ENCODE measurements around the gene KCTD16. TPM values are rescaled to one million over a fixed set of nuclear protein-coding genes. Genes with fewer than 3 reads are reported as not detected.

Gene KCTD16
- total RNA-seq, 1 donor from 2014 or later, result not detected

DNA sequence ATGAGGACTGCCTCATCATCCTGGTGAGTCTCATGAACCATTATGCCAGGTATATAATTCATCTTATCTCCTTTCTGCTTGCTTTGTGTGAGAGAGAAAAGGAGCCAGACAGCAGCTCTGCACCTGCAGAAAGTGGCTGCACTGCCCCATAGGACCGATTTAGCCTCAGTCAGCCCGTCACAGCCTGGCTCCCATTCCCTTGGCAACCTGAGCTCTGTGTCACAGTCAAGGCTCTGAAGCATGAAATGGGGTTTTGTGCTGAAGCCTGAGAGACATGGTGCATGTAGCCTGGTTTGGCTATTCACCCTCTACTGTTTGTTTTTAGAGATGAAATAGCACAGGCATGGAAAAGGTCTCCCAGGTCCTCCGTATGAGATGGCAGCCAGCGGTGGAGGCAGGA lies 198.3 kb downstream of the KCTD16 start:
- DNase-seq, result no peak
- Mint-ChIP-seq H3K4me1 (no peaks in the 10 kb centered on the region), H3K9me3 (no peaks in the 10 kb centered on the region), H3K36me3 (ENCODE audit: low read depth) (no peaks in the 10 kb centered on the region), H3K4me3 (no peak overlapping the region), H3K27ac (no peak overlapping the region), H3K27me3 (no peaks in the 10 kb centered on the region)
- intact Hi-C loops (cut with micrococcal nuclease), result no loop called here

DNA sequence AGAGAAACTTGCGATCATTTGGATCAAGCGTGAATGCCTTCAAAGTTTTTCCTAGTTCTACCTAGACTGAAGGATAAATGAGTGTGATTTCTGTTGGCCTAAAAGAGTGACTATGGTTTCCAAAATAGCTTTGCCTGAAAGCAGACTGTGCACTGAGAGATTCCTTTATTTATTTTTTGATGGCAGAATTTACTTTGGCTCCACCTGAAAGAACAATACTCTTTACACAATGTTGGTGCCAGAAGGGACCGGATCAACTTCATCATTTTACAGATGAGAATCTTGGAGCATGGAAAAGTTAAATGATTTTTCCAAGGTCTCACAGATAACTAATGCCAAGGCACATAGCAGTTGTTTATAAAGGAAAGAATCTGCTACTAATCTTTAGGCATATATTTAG lies 199.6 kb downstream of the KCTD16 start:
- H3K9me3 Mint-ChIP-seq, result no peaks in the 10 kb centered on the region
- H3K36me3 Mint-ChIP-seq (ENCODE audit: low read depth), result no peaks in the 10 kb centered on the region
- no peak overlapping the region for H3K4me3 Mint-ChIP-seq
- intact Hi-C loops (cut with micrococcal nuclease), result no loop called here
- no peak overlapping the region for H3K27ac Mint-ChIP-seq
- H3K27me3 Mint-ChIP-seq, result no peaks in the 10 kb centered on the region
- H3K4me1 Mint-ChIP-seq, result no peaks in the 10 kb centered on the region
- no peak for DNase-seq

DNA sequence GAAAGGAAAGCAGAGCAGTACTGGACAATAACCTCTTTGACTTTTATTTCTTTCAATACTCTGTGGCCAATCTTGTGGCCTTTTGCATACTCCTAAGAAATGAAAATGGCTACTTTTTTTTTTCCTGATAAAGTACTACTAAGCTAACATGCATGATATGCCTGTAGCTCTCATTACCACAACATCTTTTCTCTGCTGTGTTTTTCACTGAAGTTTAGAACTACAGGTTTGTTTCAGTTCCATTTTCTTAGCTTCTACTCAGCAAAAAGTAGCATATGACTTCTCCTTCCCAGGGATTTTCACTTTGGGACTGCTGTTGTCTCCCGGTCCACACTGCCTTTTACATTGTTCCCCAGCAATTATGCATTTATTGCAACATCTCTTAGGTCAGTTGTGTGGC lies 204.0 kb downstream of the KCTD16 start:
- no peak overlapping the region for H3K27ac Mint-ChIP-seq
- H3K4me1 Mint-ChIP-seq, result no peaks in the 10 kb centered on the region
- H3K9me3 Mint-ChIP-seq, result no peaks in the 10 kb centered on the region
- no peak for DNase-seq
- H3K4me3 Mint-ChIP-seq, result no peak overlapping the region
- intact Hi-C loops (cut with micrococcal nuclease), result no loop called here
- H3K27me3 Mint-ChIP-seq, result no peaks in the 10 kb centered on the region
- no peaks in the 10 kb centered on the region for H3K36me3 Mint-ChIP-seq (ENCODE audit: low read depth)

DNA sequence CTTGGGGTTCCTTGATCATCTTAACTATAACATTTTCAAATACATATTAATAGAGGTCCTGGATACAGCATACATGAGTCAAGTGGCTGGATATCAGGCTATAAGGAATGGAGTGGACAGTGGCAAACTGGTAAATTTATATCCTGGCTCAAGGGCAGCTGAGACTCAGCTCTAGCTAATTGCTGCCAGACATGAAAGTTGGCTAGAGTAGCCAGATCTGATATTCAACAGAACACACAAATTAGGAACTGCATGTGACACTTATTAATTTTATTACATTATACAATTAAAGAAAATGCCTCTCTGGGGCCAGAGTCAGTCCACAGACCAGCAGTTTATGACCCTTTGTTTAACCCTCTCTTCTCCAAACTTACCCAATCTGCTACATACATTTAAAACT lies 206.5 kb downstream of the KCTD16 start:
- no peaks in the 10 kb centered on the region for H3K27me3 Mint-ChIP-seq
- intact Hi-C loops (cut with micrococcal nuclease), result no loop called here
- no peaks in the 10 kb centered on the region for H3K9me3 Mint-ChIP-seq
- H3K36me3 Mint-ChIP-seq (ENCODE audit: low read depth), result no peaks in the 10 kb centered on the region
- no peak for DNase-seq
- H3K4me1 Mint-ChIP-seq, result no peaks in the 10 kb centered on the region
- H3K27ac Mint-ChIP-seq, result no peak overlapping the region
- no peak overlapping the region for H3K4me3 Mint-ChIP-seq

DNA sequence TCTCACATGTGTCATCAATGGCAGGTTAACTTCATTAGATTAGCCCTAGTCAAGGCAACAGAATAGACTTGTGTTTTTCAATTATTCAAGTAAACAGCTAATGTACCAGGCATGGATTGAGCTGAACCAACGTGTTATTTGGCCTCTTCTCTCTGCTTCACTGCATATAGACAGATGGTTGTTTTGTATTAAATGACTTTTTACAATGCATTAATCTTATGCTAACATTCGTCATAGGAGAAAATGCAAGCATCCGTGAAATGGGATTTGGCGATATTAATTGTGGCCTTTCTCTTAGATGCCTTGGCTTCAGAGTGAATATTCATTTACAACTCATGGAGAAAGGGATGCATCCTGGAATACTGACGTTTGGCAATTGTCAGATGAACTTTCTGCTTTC lies 208.0 kb downstream of the KCTD16 start:
- H3K9me3 Mint-ChIP-seq, result no peaks in the 10 kb centered on the region
- intact Hi-C loops (cut with micrococcal nuclease), result no loop called here
- no peak for DNase-seq
- no peak overlapping the region for H3K4me3 Mint-ChIP-seq
- H3K27me3 Mint-ChIP-seq, result no peaks in the 10 kb centered on the region
- no peaks in the 10 kb centered on the region for H3K36me3 Mint-ChIP-seq (ENCODE audit: low read depth)
- no peak overlapping the region for H3K27ac Mint-ChIP-seq
- H3K4me1 Mint-ChIP-seq, result no peaks in the 10 kb centered on the region

DNA sequence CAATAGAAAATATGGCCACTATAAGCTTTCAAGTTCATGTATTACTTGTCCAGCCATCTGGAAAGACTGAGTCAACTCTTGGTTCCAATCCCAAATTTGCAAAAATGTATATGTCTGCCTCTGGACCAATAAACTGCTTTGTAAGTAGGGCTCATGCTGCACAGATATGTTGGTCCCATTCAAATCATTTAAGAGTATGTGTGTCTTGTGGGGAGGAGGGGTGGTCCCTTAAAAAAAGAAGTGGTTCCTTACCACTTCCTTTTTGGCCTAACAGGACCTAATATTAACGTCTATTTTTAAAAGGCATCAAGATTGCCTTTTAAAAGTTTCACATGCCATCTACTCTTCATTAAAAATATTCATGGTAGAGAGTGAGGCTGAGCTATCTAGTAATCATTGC lies 214.9 kb downstream of the KCTD16 start:
- no peak for DNase-seq
- no peaks in the 10 kb centered on the region for H3K36me3 Mint-ChIP-seq (ENCODE audit: low read depth)
- H3K4me1 Mint-ChIP-seq, result no peaks in the 10 kb centered on the region
- no peak overlapping the region for H3K4me3 Mint-ChIP-seq
- H3K27me3 Mint-ChIP-seq, result no peaks in the 10 kb centered on the region
- H3K9me3 Mint-ChIP-seq, result no peaks in the 10 kb centered on the region
- H3K27ac Mint-ChIP-seq, result no peak overlapping the region
- intact Hi-C loops (cut with micrococcal nuclease), result no loop called here

DNA sequence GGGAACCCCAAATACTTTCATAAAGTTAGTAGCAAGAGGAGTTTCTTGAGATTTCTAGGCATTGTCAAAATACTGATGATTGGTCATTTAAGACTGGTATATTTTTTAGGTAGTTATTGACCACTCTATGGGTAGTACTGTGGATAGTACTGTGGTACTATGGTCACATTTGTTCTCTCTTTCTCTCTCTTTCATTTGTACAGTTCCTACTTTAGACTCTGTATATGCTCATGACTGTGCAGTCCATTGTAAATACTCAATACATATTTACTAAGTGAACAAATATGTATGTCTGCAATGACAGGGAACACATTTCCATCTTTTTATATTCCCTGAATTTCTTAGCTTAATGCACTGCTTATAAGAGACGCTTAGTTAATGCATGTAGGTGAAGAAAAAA lies 215.6 kb downstream of the KCTD16 start:
- Mint-ChIP-seq H3K27ac (no peak overlapping the region), H3K4me3 (no peak overlapping the region), H3K9me3 (no peaks in the 10 kb centered on the region), H3K36me3 (ENCODE audit: low read depth) (no peaks in the 10 kb centered on the region), H3K4me1 (no peaks in the 10 kb centered on the region), H3K27me3 (no peaks in the 10 kb centered on the region)
- intact Hi-C loops (cut with micrococcal nuclease), result no loop called here
- no peak for DNase-seq

DNA sequence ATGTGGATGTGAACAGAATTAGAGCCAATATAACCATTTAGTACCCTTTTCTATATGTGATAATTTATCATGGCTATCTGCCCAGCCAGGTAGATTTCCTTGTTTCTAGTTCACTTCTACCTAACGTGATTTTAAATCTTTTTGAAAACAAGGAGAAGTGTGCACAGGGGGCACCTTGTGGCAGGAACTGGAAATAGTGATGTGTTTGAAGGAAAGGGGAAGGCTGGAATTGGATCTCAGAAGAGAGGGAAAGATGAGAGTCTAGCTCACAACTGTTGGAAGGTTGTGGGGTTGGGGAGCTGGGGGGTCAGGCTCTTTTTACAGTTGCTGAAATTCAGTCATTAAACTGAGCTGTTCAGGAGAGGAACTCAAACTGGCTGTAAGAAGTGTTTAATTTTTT lies 219.5 kb downstream of the KCTD16 start:
- no peaks in the 10 kb centered on the region for H3K4me1 Mint-ChIP-seq

DNA sequence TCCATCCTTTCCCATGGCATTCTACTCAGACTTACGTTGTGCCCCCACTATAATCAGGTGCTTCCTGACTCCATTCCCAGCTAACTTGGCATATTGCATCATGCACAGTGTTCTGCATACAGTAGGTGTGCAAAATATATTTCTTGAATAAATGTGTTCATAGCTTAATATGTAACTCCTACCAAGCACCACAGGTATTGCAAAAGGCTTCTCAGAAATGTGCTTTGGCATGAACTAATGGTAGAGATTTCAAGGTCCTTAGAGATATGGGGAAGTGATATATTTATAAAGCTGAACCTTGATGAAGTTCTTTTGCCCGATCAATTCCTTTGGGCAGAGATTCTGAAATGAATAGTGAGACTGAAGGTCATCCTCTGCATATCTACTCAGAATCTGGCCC lies 220.4 kb downstream of the KCTD16 start:
- intact Hi-C loops (cut with micrococcal nuclease), result no loop called here
- Mint-ChIP-seq H3K4me3 (no peak overlapping the region), H3K36me3 (ENCODE audit: low read depth) (no peaks in the 10 kb centered on the region)

More for the DNA sequence above, 219.5 kb downstream of the KCTD16 start:
- H3K9me3 Mint-ChIP-seq, result no peaks in the 10 kb centered on the region
- no peak overlapping the region for H3K4me3 Mint-ChIP-seq
- H3K27ac Mint-ChIP-seq, result no peak overlapping the region
- H3K27me3 Mint-ChIP-seq, result no peaks in the 10 kb centered on the region
- intact Hi-C loops (cut with micrococcal nuclease), result no loop called here
- no peak for DNase-seq
- no peaks in the 10 kb centered on the region for H3K36me3 Mint-ChIP-seq (ENCODE audit: low read depth)

DNA sequence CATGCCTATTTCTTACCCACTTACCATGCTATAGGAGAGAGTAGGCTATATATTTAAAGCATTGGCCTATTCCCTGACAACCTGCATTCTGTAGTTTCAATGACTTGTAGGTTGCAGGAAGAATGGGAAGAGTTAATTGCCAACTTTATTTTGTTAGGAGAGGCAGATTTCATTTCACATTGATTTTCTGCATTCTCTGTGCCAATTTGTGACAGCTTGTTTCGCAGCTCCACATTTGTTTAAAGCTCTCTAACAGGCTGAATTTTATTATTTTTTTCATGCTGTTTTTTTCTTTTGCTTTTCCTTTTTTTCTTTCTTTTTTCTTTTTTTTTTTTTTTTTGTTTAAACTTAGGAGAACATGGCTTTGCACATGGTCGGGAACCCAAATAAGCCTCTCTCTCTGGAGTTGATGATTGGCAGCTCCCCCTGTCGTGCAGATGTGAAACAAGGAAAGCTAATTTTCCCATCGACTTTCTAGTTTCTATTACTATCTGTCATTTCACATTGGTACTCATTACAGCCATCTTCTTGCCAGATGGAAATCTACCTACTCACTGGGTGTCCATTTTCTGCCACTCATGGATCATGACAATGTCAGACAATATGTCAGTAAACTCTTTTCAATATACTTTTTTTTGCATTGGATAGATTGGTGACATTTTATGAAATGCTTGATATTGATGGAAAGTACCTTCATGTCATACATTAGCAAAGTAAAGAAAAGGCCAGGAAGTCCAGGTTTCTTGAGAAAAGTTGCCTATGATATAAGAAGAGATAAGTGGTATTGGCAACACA lies 223.2 kb downstream of the KCTD16 start:
- DNase-seq, result no peak
- no peaks in the 10 kb centered on the region for H3K36me3 Mint-ChIP-seq (ENCODE audit: low read depth)
- H3K9me3 Mint-ChIP-seq, result no peaks in the 10 kb centered on the region
- no peak overlapping the region for H3K4me3 Mint-ChIP-seq
- no peaks in the 10 kb centered on the region for H3K27me3 Mint-ChIP-seq
- intact Hi-C loops (cut with micrococcal nuclease), result no loop called here
- no peak overlapping the region for H3K27ac Mint-ChIP-seq
- H3K4me1 Mint-ChIP-seq, result no peaks in the 10 kb centered on the region

More for the DNA sequence above, 220.4 kb downstream of the KCTD16 start:
- Mint-ChIP-seq H3K9me3 (no peaks in the 10 kb centered on the region), H3K27ac (no peak overlapping the region), H3K4me1 (no peaks in the 10 kb centered on the region), H3K27me3 (no peaks in the 10 kb centered on the region)
- no peak for DNase-seq

DNA sequence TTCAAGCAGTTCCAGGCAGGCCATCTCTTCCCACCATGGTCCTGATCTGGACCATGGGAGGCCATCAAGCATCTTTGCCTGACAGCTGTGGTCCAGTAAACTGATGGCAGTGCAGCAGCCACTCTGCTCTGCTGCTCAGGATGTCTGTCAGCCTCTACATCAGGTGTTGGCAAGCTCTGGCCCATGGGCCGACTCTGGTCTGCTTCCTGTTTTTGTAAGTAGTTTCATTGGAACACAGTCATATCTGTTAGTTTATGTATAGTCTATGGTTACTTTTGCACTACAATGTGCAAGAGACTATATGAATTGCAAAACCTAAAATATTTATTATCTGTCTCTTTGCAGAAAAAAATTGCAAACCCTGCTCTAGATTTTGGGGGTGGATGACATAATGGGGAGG lies 225.0 kb downstream of the KCTD16 start:
- Mint-ChIP-seq H3K27ac (no peak overlapping the region), H3K27me3 (no peaks in the 10 kb centered on the region), H3K4me3 (no peak overlapping the region), H3K36me3 (ENCODE audit: low read depth) (no peaks in the 10 kb centered on the region), H3K4me1 (no peaks in the 10 kb centered on the region), H3K9me3 (no peaks in the 10 kb centered on the region)
- no peak for DNase-seq
- intact Hi-C loops (cut with micrococcal nuclease), result no loop called here

DNA sequence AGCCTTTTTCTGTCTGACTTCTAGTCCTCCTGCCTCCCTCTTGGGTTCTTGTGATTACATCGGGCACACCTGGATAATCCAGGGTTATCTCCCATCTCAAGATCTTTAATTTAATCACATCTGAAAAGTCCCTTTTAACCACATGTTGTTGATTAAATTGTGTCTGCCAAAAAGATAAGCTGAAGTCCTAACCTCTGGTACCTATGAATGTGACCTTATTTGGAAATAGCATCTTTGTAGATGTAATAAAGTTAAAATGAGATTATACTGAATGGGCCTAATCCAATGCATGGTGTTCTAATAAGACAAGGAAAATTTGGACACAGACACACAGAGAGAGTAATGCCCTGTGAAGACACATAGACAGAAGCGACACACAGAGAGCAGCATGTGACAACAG lies 232.4 kb downstream of the KCTD16 start:
- intact Hi-C loops (cut with micrococcal nuclease), result no loop called here
- Mint-ChIP-seq H3K36me3 (ENCODE audit: low read depth) (no peaks in the 10 kb centered on the region), H3K4me3 (no peak overlapping the region), H3K27me3 (no peaks in the 10 kb centered on the region), H3K27ac (no peak overlapping the region), H3K9me3 (no peaks in the 10 kb centered on the region), H3K4me1 (no peaks in the 10 kb centered on the region)
- DNase-seq, result no peak

DNA sequence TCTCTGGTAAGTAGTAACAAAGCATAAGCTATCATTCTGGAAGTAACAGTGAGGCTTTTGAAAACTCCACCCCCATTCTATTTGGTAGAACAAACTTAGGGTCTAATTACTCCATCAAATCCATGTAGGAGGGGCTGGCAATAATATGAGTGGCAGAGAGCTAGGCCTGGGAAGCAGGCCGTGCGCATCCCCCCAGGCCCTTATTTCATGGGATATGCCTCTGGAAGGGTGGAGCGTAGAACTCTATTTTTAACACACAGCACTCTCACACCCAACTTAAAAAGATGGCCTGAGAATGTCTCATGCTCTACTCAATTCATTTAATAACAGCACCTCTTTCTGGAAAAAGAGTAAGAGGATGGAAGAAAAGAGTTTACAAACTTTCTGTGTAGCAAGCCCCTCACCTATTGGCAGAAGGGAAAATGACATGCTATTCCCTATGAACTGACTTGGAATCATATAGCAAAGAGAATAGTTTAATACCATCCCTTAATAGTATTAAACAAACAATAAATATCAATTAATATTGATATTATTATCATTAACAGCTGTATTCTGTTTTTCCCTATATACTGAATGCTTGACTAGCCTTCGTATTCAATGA lies 233.2 kb downstream of the KCTD16 start:
- Mint-ChIP-seq H3K9me3 (peaks cover 4% of the 10 kb centered on the region), H3K27ac (no peak overlapping the region), H3K4me1 (no peaks in the 10 kb centered on the region), H3K27me3 (no peaks in the 10 kb centered on the region), H3K36me3 (ENCODE audit: low read depth) (no peaks in the 10 kb centered on the region), H3K4me3 (no peak overlapping the region)
- intact Hi-C loops (cut with micrococcal nuclease), result no loop called here
- DNase-seq, result no peak

DNA sequence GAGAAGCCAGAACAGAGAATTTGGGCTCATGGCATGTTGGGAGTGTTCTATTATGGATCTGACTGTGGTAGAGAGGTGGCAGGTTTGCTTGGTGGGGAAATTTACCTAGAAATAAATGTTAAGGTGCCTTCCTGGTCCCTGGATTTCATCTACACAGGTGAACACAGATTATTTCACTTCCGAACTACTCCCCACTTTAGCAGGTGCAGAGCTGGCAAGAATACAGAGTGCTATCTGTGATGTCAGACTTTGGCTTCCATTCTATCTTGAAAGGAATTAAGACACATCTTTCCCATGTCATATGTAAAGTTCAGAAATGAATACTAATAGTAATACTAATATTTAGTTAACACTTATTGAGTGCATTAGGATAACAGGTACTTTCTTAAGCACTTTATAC lies 234.0 kb downstream of the KCTD16 start:
- H3K27me3 Mint-ChIP-seq, result no peaks in the 10 kb centered on the region
- no peaks in the 10 kb centered on the region for H3K36me3 Mint-ChIP-seq (ENCODE audit: low read depth)
- H3K27ac Mint-ChIP-seq, result no peak overlapping the region
- intact Hi-C loops (cut with micrococcal nuclease), result no loop called here
- H3K9me3 Mint-ChIP-seq, result peaks cover 4% of the 10 kb centered on the region
- no peak overlapping the region for H3K4me3 Mint-ChIP-seq
- DNase-seq, result no peak
- H3K4me1 Mint-ChIP-seq, result no peaks in the 10 kb centered on the region

DNA sequence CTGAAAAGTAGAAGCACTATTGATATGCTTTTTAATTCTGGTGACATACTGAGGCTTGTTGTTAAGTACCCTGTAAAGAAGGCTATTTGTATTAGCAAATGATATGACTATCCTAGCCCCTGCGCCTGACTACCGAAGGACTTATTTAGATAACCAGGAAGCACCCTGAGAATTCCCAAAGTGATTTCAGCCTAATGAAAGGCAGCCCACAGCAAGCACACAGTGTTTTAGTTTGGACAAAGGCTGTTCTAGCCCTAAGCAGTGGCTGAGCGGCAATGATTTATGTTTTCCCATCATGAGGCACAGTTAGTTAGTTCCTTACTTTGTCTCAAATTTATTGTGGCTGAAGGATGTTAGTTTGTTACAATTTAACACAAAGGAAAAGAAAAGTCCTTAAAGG lies 235.3 kb downstream of the KCTD16 start:
- Mint-ChIP-seq H3K27ac (no peak overlapping the region), H3K9me3 (peaks cover 4% of the 10 kb centered on the region), H3K4me3 (no peak overlapping the region), H3K27me3 (no peaks in the 10 kb centered on the region), H3K4me1 (no peaks in the 10 kb centered on the region), H3K36me3 (ENCODE audit: low read depth) (no peaks in the 10 kb centered on the region)
- no peak for DNase-seq
- intact Hi-C loops (cut with micrococcal nuclease), result no loop called here

All from activated CD4-positive, alpha-beta T cell treated with anti-CD3 and anti-CD28 coated beads, Interleukin-2, amount 10 ng/mL, durations not matched to agents 24 days and 14 days (primary cell).